HG03521 (cell line): ENCODE data around the gene ADCY3.

Experiments used
- ATAC-seq: cut with Tn5 transposase; IDR thresholded peaks from one replicate; pipeline ENCODE4 v1.9.1; 2021; ENCODE audit warnings: mild to moderate bottlenecking, moderate library complexity; ENCODE audit not compliant: unreplicated experiment

ADCY3 gene

DNA sequence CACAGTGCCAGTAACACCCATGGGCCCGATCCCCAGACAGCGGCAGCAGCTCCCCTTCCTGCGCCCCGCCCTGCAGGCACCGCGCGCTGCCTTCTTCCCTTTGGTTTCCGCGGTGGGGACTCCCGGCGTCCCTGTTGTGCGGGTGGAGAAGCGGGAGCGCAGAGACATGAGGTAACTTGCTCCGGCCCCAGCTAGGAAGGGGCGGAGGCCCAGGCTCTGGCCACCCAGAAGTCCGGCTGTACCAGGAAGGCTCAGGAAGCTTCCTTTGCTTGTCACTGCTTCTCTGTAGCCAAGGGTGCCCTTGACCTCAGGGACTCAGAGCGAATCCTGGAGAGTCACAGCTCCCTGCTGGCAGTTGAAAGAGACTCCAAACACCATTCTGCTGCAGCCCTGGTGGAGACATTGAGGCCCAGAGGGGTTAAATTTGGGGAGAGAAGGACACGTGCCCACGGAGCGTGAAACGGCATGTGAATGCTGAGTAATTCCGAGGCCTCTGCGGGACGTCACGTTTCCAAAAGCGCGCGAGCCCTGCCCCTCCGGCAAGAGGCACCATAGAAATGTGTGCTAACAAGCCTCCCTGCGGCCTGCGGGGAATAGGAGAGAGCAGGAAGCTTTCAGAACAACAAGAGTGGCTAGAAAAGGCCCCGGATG is 6.7 kb upstream of the ADCY3 start:
- ATAC-seq: no peak

GRCh38 chr2:24926220-24926601 is 6.2 kb upstream of the ADCY3 start:
- no peak for ATAC-seq

- no peak for ATAC-seq
Measured at GRCh38 chr2:24925815-24926214, 5.8 kb upstream of the ADCY3 start.

DNA sequence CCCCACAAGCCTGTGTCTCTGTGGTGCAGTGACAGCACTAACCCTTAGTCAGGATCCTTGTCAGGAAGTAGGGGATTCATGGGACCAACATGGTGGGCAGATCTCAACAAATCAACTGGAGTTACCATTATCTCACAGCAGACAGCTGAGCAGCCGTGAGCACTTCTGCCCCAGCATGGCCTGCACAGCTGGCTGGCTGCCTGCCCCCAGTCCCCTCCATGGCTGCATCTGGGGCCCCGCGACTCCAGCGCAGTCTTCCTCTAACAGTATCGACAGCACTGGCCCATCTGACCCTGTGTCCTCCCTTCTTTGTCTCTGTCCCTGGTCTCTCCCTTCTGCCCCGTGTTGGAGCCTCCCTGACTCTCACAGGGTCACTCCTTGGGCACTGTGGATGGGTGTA is 4.7 kb upstream of the ADCY3 start:
- no peak for ATAC-seq

DNA sequence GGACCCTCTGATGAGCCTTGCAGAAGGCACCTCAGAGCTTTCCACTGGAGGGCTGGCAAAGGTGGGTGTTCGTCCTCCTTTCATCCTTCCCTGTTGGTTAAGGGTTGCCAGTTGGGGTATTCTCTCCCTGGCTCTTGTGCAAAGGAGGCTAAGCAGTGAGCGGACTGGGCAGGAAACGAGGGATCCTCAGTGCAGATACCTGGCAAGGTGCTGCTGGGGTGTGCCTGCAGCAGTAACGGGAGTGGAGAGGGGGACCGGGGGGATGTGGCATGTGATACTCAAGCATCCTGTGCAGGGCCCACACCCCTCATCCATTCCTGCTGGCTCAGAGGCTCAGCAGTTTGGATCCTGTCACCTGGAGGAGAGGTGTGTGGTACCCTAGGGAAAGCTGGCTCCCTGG is 4.2 kb upstream of the ADCY3 start:
- ATAC-seq: no peak

- ATAC-seq: no peak
Measured at GRCh38 chr2:24923106-24923505, 3.1 kb upstream of the ADCY3 start.

GRCh38 chr2:24922556-24922955 is 2.5 kb upstream of the ADCY3 start:
- ATAC-seq: no peak

GRCh38 chr2:24920809-24921441 is 888 bp upstream of the ADCY3 start:
- ATAC-seq: no peak

- ATAC-seq: peak; percentile 22
Measured at GRCh38 chr2:24919506-24920097, 435 bp downstream of the ADCY3 start.

- ATAC-seq: no peak
Measured at GRCh38 chr2:24919037-24919505, 966 bp downstream of the ADCY3 start.

DNA sequence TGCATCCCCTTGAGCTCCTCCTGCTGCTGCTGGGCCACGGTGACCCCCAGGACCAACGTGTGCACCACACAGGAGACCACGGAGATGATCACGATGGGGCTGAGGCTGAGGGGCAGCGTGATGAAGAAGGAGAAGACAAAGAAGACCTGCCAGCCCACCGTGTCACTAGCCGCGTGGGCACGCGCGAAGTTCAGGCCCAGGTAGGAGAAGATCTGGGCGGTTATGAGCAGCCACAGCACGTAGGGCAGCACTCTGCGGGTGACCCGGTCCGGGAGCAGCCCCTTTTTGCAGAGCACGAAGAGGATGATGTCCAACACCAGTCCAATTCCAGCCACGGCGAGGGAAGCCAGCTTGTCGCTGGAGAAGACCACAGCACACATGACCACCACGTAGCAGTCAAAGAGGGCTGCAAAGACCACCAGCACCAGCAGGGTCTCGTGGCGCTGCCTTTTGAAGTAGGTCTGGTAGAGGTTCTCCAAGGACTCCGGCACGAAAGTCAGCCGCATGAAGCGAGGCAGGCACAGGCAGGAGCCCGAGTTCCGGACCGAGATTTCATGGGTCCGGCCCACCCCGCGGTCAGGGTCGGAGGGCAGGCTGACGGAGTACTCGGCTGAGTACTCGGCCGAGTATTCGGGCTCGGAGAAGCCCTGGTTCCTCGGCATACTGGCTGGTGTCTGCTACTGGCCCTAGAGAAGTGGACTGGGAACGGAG is 1.6 kb downstream of the ADCY3 start:
- ATAC-seq: no peak

GRCh38 chr2:24917731-24918325 is 2.2 kb downstream of the ADCY3 start:
- ATAC-seq: no peak

DNA sequence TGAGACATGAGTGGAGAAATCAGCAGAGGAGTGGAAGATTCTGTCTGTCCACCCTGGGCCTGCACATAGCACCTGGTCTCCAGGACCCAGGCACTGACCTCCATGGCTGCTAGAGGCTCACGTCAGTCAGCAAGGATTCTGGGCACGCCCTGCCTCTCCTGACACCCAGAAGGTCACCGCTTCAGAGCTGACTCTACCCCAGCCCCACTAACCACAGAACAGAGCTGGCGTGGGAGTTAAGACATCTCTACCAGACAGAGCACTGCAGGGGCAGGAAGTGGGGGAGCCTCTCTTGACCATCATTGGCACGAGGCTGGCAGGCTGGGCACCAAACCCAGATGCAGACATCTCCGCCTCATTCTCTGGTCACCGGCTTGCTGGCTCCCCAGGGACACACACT is 3.0 kb downstream of the ADCY3 start:
- no peak for ATAC-seq

DNA sequence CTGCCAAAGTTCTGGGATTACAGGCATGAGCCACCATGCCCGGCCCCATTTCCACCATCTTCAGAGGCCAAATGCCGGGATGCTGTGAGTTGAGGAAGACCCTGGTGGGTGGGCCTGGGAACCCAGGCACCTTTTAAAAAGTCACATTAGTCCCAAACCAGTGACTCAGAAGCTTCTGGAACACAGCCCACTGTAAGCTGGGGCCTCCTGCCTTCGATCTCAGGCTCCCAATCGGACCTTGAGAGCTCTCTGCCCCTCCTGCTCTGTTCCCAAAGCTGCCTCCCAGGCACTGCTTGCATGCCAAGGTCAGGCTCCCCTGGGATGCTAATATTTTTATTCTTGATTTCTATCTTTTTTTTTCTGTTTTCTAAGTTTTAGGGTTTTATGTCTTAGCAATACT is 4.2 kb downstream of the ADCY3 start:
- no peak for ATAC-seq

DNA sequence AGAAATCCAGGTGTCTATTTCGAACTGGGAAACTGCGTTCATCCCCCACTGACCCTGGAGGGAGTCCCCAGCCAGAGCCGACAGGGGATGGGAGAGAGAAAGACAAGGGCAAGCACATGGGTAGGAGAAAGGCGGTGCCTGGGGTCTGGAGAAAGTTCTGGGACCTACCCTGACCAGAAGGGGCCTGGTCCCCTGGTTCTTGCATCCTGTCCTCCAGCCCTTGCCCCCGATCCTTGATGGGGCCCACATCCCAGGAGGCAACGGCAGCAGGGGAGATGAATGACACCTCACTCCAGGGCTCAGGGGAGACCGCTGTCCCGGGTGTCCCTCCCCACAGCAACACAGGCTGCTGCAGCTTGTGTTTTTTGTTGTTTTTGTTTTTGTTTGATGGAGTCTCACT is 4.9 kb downstream of the ADCY3 start:
- ATAC-seq: no peak

- no peak for ATAC-seq
Measured at GRCh38 chr2:24914713-24915112, 5.3 kb downstream of the ADCY3 start.

- ATAC-seq: no peak
Measured at GRCh38 chr2:24913911-24914310, 6.1 kb downstream of the ADCY3 start.

- no peak for ATAC-seq
Measured at GRCh38 chr2:24912986-24913385, 7.1 kb downstream of the ADCY3 start.

- no peak for ATAC-seq
Measured at GRCh38 chr2:24912523-24912922, 7.5 kb downstream of the ADCY3 start.

DNA sequence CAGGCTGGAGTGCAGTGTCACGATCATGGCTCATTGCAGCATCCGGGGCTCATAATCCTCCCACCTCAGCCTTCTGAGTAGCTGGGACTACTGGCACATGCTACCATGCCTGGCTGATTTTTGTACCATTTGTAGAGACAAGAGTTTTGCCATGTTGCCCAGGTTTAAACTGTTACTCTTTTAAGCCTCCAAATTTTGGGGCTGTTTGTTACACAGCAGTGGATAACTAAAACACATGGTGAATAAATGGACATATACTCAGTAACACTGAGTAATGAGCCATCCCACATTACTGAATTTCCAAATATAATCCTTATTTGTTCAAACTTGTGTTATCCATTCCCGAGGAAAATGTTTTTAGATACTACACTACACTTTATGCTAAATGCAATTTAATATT is 9.8 kb downstream of the ADCY3 start:
- ATAC-seq: no peak

DNA sequence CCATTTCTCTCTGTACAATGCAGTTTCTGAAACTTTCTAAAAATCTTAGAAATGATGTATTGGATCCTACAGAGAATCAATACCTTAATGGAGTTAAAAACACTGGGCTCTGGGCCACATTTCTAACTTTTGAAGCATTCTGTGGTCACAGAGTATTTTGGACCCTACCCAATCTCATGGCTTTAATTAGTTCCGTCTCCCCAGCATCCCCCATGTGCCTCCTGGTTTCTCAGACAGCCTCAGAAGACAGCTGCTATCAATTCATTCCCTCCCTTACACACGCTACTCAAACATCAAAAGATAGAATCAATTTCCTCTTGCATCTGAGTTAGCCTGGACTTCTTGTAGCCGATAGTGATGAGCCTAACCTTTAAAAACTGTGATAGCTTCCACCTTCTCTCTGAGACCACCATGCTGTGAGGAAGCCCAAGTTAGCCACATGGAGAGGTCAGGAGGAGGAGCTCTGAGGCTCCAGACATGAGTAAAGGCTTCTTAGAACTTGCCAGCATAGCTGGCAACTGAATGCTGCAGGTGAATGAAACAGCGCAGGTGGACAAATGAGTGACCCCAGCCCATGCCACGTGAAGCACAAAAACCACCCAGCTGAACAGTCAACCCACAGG is 10.4 kb downstream of the ADCY3 start:
- ATAC-seq: no peak
